ENCODE measurements around the gene GALNT5.

GRCh38 chr2:157291018-157291417 lies 33.5 kb downstream of the GALNT5 start:
- TF ChIP-seq POLR2A (IDR thresholded peaks at IDR 0.05): no peak
- no peak for TF ChIP-seq CTCF (IDR thresholded peaks at IDR 0.05)
